Right renal pelvis (tissue), 4 donors: ENCODE results near the gene ATP6V0C. TPM values are rescaled to one million over a fixed set of nuclear protein-coding genes. Genes with fewer than 3 reads are reported as not detected.
A peak's percentile ranks its signal among the peaks of the same experiment; 100 is the strongest.

Source experiments
- DNase-seq, 4 donors: peaks; one replicate each; pipeline ENCODE4 v3.0.0-alpha.2; 2013; ENCODE audit warnings: low read depth in 4 of 4, low spot score in 3 of 4, missing footprints in 1 of 4
- polyA plus RNA-seq, 4 donors: library from polyadenylated mRNA; unstranded; fragments of 120-200 nt; gene quantifications; one replicate each; pipeline ENCODE4 v1.2.1, GENCODE V29; 2013; ENCODE audit not compliant: insufficient read length in 4 of 4

Gene ATP6V0C
- polyA plus RNA-seq, 4 donors, result 186 to 294 (median 199) TPM

GRCh38 chr16:2487903-2488531, 25.7 kb upstream of the ATP6V0C start:
- DNase-seq, result no peak

DNA sequence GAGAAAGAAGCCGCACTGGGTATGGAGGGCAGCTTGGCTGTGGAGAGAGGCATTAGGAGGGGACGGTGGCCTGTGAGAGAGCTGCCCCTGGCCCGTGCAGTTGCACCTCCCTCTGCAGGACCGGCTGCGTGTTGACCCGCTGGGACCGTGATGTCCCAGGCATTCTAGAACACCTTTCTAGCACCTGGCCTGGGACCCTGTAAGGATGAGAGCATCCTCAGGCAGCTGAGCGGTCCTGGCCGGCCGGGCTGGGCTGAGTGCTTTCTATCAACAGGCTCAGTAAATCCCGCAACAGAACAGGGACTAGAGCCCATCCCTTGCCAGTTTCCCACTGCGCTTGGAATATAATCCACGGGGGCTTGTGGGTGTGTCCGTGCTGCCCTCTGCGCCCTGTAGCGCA, 24.2 kb upstream of the ATP6V0C start:
- DNase-seq, result no peak

GRCh38 chr16:2490190-2491105, 23.3 kb upstream of the ATP6V0C start:
- no peak for DNase-seq

GRCh38 chr16:2492292-2492691, 21.5 kb upstream of the ATP6V0C start:
- DNase-seq, result no peak

DNA sequence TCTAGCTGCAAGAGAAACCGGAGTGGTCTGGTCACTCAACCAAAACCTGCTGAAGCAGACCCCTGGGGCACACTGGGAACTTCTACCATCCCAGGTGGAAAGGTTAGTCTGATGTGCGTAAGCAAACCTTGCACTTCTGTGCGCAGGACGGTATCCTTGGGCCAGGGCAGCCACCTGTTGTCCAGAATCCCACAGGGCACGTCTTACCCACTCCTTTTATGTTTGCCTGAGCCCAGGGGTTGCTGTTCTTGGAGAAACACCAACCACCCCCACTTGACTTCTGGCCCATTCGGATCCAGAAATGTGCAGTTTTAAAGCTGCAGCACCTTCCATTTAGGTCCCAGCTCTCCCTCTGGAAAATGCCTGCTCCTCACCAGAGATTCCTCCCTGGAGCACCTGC, 20.1 kb upstream of the ATP6V0C start:
- no peak for DNase-seq

- no peak for DNase-seq
These were observed 19.1 kb upstream of the ATP6V0C start for GRCh38 chr16:2494616-2495015.

DNA sequence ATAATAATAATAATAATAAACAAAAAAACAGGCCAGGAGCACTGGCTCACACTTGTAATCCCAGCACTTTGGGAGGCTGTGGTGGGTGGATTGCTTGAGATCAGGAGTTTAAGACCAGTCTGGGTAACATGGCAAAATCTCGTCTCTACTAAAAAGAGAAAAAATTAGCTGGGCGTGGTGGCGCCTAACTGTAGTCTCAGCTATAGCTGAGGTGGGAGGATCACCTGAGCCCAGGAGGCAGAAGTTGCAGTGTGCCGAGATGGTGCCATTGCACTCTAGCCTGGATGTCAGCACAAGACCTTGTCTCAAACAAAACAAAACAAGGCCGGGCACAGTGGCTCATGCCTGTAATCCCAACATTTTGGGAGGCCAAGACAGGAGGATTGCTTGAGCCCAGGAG, 18.7 kb upstream of the ATP6V0C start:
- DNase-seq, result no peak

DNA sequence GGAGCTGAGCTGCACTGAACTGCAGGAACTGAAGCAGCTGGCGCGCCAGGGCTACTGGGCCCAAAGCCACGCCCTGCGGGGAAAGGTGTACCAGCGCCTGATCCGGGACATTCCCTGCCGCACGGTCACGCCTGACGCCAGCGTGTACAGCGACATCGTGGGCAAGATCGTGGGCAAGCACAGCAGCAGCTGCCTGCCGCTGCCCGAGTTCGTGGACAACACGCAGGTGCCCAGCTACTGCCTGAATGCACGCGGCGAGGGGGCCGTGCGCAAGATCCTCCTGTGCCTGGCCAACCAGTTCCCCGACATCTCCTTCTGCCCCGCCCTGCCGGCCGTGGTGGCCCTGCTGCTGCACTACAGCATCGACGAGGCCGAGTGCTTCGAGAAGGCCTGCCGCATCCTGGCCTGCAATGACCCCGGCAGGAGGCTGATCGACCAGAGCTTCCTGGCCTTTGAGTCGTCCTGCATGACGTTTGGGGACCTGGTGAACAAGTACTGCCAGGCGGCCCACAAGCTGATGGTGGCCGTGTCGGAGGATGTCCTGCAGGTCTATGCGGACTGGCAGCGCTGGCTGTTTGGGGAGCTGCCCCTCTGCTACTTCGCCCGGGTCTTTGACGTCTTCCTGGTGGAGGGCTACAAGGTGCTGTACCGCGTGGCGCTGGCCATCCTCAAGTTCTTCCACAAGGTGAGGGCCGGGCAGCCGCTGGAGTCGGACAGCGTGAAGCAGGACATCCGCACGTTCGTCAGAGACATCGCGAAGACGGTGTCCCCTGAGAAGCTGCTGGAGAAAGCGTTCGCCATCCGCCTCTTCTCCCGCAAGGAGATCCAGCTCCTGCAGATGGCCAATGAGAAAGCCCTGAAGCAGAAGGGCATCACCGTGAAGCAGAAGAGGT, 17.3 kb upstream of the ATP6V0C start:
- DNase-seq, result no peak

DNA sequence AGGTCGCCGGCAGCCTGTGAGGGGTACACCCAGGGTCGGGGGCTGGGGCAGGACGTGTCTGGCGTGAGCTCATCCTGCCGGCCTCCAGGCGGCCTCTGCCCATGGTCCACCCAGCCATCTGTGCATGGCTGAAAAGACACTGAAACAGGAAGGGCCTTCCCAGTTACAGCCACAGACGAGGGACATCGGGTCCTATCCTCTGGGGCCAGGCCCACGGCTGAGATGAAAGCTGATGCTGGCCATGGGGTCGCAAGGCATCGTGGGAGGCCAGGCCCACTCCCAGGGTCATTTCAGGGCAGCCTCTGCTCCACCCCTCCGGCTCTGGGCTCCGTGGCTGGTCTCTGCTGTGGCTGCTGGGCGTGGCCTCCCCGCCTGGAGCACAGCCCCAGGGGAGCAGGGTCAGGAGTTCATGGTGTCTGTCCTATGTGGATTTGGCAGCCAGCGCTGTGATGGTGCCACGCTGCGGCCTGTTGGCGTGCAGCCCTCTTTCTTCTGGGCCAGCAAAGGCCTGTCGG, 16.6 kb upstream of the ATP6V0C start:
- DNase-seq, result no peak

- no peak for DNase-seq
These were observed 15.9 kb upstream of the ATP6V0C start for GRCh38 chr16:2497695-2498484.

GRCh38 chr16:2498531-2499253, 15.1 kb upstream of the ATP6V0C start:
- DNase-seq, result no peak

DNA sequence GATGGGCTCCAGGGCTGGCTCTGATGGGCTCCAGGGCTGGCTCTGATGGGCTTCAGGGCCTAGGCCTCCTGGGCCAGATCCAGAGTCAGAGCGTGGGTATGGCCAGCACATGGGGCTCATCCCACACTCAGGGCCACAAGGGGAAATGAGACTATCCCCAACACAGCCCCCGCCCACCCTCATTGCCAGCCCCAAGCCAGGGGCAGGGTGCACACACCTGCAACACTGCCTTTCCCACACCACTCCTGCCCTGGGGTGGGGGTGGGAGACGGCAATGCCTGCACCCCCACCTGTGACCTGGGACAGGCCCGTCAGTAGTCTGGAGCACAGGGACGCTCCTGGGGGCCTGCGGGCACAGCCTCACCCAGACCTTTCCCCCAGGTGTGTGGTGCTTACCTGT, 14.3 kb upstream of the ATP6V0C start:
- DNase-seq, result no peak

DNA sequence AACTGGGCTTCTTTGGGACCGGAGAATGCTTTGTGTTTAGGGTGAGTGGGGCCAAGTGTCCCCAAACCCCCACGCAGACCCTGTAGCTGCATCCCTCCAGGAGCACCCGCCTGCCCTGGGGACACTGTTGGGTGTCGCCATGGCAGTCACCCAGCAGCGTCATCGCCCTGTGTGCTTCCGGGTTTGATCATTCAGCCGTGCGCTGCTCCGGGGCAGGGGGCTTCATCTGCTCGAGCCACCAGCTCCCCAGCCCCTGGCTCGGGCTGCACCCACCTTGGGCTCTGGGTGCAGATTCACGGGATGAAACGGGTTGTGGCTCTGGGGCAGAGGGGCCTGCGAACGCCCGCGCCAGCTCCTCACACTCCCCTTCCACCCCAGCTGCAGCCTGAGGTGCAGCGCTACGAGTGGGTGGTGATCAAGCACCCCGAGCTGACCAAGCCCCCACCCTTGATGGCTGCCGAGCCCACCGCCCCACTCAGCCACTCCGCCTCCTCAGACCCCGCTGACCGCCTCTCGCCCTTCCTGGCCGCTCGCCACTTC, 13.8 kb upstream of the ATP6V0C start:
- DNase-seq, result no peak

DNA sequence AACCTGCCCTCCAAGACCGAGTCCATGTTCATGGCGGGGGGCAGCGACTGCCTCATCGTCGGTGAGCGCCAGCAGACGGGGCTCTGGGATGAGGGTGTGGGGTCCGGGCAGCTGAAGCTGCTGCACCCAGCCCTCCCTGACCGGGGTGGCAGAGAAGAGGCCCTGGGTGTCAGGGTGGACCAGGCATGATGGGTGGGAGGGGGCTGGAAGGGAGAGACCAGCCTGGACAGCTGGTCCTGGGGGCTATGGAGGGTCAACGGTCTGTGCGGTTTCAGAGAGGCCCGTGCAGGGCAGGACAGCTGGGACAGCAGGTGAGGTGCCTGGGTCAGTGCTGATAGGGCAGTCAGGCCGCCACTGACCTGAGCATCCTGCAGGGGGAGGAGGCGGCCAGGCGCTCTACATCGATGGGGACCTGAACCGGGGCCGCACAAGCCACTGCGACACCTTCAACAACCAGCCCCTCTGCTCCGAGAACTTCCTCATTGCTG, 13.3 kb upstream of the ATP6V0C start:
- DNase-seq, result no peak

GRCh38 chr16:2500918-2501750, 12.6 kb upstream of the ATP6V0C start:
- peak; percentile 77 to 92 (median 82) for DNase-seq

DNA sequence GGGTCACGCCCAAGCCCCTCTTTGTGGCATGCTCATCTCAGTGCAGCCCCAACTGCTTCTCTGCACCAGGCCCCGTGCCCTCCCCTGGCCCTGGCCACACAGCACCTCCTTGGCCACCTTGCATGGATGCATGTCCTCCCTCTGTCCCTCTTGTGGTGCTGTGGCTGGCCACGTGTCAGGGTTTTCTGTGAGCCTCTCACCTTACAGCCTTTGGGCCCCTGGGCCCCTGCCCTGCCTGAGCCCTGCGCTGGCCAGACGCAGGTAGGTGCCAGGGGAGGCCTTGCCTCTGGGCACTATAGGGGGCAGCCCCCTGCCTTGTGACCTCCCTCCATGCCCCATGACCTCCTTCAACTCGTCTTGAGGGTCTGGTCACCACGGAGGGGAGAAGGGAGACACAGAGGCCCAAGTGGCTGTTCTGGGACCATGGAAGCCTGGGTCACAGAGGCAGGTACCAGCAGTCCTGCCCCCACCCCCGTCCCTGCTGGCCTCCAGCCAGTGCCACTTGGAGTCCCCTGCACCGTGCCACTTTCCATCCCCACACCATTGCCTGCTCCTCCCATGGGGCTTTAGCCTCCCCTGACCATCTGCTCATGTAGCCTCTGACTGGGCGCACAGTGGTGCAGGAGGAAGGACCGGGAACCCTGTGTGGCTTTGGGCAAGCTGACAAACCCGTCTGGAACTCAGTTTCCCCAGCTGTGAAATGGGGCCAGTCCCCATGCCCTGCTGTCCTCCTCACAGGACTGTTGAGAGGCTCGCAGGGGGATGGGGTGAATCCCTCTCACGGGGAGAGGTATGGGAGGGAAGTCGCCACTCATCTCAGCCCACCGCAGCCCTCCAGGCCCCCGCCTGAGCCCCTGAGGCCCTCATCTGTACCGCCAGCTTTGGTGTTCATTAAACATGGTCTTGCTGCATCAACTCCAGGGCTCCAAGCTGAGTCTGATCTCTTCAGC, 11.5 kb upstream of the ATP6V0C start:
- DNase-seq, result no peak

GRCh38 chr16:2505695-2506094, 8.1 kb upstream of the ATP6V0C start:
- DNase-seq, result no peak
